HepG2 (cell line): ENCODE results near the gene ZC3H15. TPM values are rescaled to one million over a fixed set of nuclear protein-coding genes. Genes with fewer than 3 reads are reported as not detected.

Source experiments
- ARID5B ChIP-seq: IDR thresholded peaks from 2 replicates; pipeline ENCODE4 v1.4.0; 2020; ENCODE audit warnings: mild to moderate bottlenecking, missing genetic modification reagents
- ATF1 ChIP-seq: IDR thresholded peaks from 2 replicates; pipeline ENCODE4 v1.6.1; 2016; ENCODE audit warnings: mild to moderate bottlenecking, control low read depth
- ATF2 ChIP-seq: sonication (generic); formaldehyde crosslinking; IDR thresholded peaks from 2 replicates; pipeline ENCODE4 v1.4.0; 2020; ENCODE audit warnings: missing genetic modification reagents
- ATF7-NPFF ChIP-seq: sonication (generic); formaldehyde crosslinking; IDR thresholded peaks from 2 replicates; pipeline ENCODE4 v1.8.1; 2023; ENCODE audit warnings: mild to moderate bottlenecking, low read depth, missing genetic modification reagents, moderate library complexity
- ERF ChIP-seq: IDR thresholded peaks from 2 replicates; pipeline ENCODE4 v1.6.1; 2018; ENCODE audit warnings: missing biosample characterization, missing genetic modification reagents
- GATAD1 ChIP-seq: IDR thresholded peaks from 2 replicates; pipeline ENCODE4 v1.6.1; 2016; ENCODE audit warnings: missing genetic modification reagents, missing compliant biosample characterization
- GATAD2A ChIP-seq: IDR thresholded peaks from 2 replicates; pipeline ENCODE4 v1.6.1; 2016
- HMG20A ChIP-seq: IDR thresholded peaks from 2 replicates; pipeline ENCODE4 v1.6.1; 2016; ENCODE audit warnings: borderline replicate concordance
- IRX3 ChIP-seq: sonication (generic); formaldehyde crosslinking; IDR thresholded peaks from 2 replicates; pipeline ENCODE4 v1.8.1; 2023; ENCODE audit warnings: mild to moderate bottlenecking, low read depth, missing genetic modification reagents, borderline replicate concordance
- KLF16 ChIP-seq, 2 experiments: sonication (generic) in 1 of 2; formaldehyde crosslinking in 1 of 2; IDR thresholded peaks; 2 replicates each; pipeline versions ENCODE4 v1.6.1 to v1.8.0; 2016 to 2023; ENCODE audit warnings: missing genetic modification reagents in 2 of 2, missing compliant biosample characterization in 1 of 2
- MBD4 ChIP-seq: IDR thresholded peaks from 2 replicates; pipeline ENCODE4 v1.6.1; 2012; ENCODE audit warnings: low read length, inconsistent platforms, borderline replicate concordance
- NCOR1 ChIP-seq: fragments of 200-600 bp; sonication (generic); IDR thresholded peaks from 2 replicates; pipeline ENCODE4 v1.7.0; 2017; ENCODE audit warnings: antibody characterized with exemption, low read length, borderline replicate concordance
- NR2F6 ChIP-seq, 2 experiments: IDR thresholded peaks; 2 replicates each; pipeline ENCODE4 v1.6.1; 2016; ENCODE audit warnings: antibody characterized with exemption in 1 of 2, mild to moderate bottlenecking in 1 of 2
- PLRG1 ChIP-seq: fragments of 450-650 bp; conservative IDR thresholded peaks from 2 replicates; pipeline ENCODE4 v1.6.1; 2016
- RFX1 ChIP-seq: fragments of 450-650 bp; IDR thresholded peaks from 2 replicates; pipeline ENCODE4 v1.6.1; 2017
- SIN3A ChIP-seq: IDR thresholded peaks from 2 replicates; pipeline ENCODE4 v1.6.1; 2011; ENCODE audit warnings: low read depth, mild to moderate bottlenecking, control low read depth, low read length, borderline replicate concordance
- SMAD1 ChIP-seq: sonication (generic); formaldehyde crosslinking; IDR thresholded peaks from 2 replicates; pipeline ENCODE4 v1.4.0; 2020; ENCODE audit warnings: missing genetic modification reagents, low read depth, mild to moderate bottlenecking, borderline replicate concordance
- SMC3 ChIP-seq: IDR thresholded peaks from 2 replicates; pipeline ENCODE4 v1.6.1; 2011; ENCODE audit warnings: low read length, improper control_type of control experiment
- TSC22D2 ChIP-seq: sonication (generic); formaldehyde crosslinking; IDR thresholded peaks from 2 replicates; pipeline ENCODE4 v1.5.1; 2020; ENCODE audit warnings: missing genetic modification reagents, mild to moderate bottlenecking, borderline replicate concordance
- ZBTB44 ChIP-seq: sonication (generic); formaldehyde crosslinking; IDR thresholded peaks from 2 replicates; pipeline ENCODE4 v1.4.0; 2020; ENCODE audit warnings: missing genetic modification reagents
- ZNF124 ChIP-seq: sonication (generic); formaldehyde crosslinking; IDR thresholded peaks from 2 replicates; pipeline ENCODE4 v1.4.0; 2020; ENCODE audit warnings: missing genetic modification reagents
- ZNF572 ChIP-seq: sonication (generic); formaldehyde crosslinking; IDR thresholded peaks from 2 replicates; pipeline ENCODE4 v1.5.1; 2020; ENCODE audit warnings: mild to moderate bottlenecking, missing genetic modification reagents
- ZNF788 ChIP-seq: sonication (generic); formaldehyde crosslinking; IDR thresholded peaks from 2 replicates; pipeline ENCODE4 v1.5.0; 2020; ENCODE audit warnings: mild to moderate bottlenecking, missing genetic modification reagents, borderline replicate concordance
- polyA plus RNA-seq, 8 experiments: library from polyadenylated mRNA; depleted of rRNA in 3 of 8; stranded (reverse) in 7 of 8; unstranded in 1 of 8; fragments of >200 nt; fragmentation: Illumina TruSeq in 4 of 8; extraction: Trizol in 4 of 8; gene quantifications; 2 replicates each; pipeline versions ENCODE4 v1.2.1 to v1.2.3, GENCODE V29; 2011 to 2016; ENCODE audit warnings: low read depth in 4 of 8, missing spikeins in 1 of 8, mixed read lengths in 1 of 8; ENCODE audit not compliant: insufficient read depth in 1 of 8
- total RNA-seq, 5 experiments: library from RNA; depleted of rRNA; stranded (reverse); fragments of >200 nt; fragmentation: Illumina TruSeq; extraction: Trizol; gene quantifications; 2 replicates each; pipeline ENCODE4 v1.2.3, GENCODE V29; 2016; ENCODE audit warnings: low read depth in 1 of 5

Gene ZC3H15
- total and polyA plus RNA-seq, 2 of the 13 experiments (the other 11 are each of a cell fraction or from before 2014, with no cell fraction given): 84.6 to 168 TPM

GRCh38 chr2:186484062-186484735 is 1.9 kb upstream of the ZC3H15 start (continued):
- TF ChIP-seq SMAD1 (CRISPR knock-in tag) (no peak), ATF1 (CRISPR knock-in tag) (no peak), IRX3 (CRISPR knock-in tag) (no peak), ATF7-NPFF (CRISPR knock-in tag) (no peak), MBD4 (peak; percentile 79; the same call in 1 of the 2 replicates), HMG20A (CRISPR knock-in tag) (peak; percentile 31; the same call in 1 of the 2 replicates), RFX1 (no peak), ARID5B (CRISPR knock-in tag) (peak; percentile 46; the same call in 1 of the 2 replicates), ZNF124 (no peak), SIN3A (no peak), SMC3 (no peak), TSC22D2 (CRISPR knock-in tag) (peak; percentile 21; the same call in 1 of the 2 replicates), ERF (CRISPR knock-in tag) (0 out of 2 replicates have a peak, but pooled peaks have one; percentile 20), ZBTB44 (CRISPR knock-in tag) (no peak), GATAD2A (peak; percentile 74), ATF2 (CRISPR knock-in tag) (peak; percentile 8; the same call in 1 of the 2 replicates), PLRG1 (no peak), ZNF572 (CRISPR knock-in tag) (no peak), KLF16 (CRISPR knock-in tag; IDR thresholded peaks at IDR 0.05) (peak in 1 of 2 experiments; percentile 58; a peak in 1 of 4 replicates), ZNF788 (CRISPR knock-in tag) (no peak), NR2F6 (IDR thresholded peaks at IDR 0.05) (peak; percentile 52; the same call in 1 of the 2 replicates), NR2F6 (CRISPR knock-in tag; IDR thresholded peaks at IDR 0.05) (peak; percentile 37; the same call in 1 of the 2 replicates), GATAD1 (CRISPR knock-in tag) (no peak), NCOR1 (0 out of 2 replicates have a peak, but pooled peaks have one; percentile 31)
